Body of pancreas (tissue), 4 donors: ENCODE results near the gene EPC2.

Experiments used
- POLR2A ChIP-seq, 3 donors: fragments of 450-650 bp; IDR thresholded peaks; one replicate each; pipeline ENCODE4 v1.6.1; 2016; ENCODE audit warnings: antibody characterized with exemption in 3 of 3, mild to moderate bottlenecking in 2 of 3
- TF ChIP-seq, protein P1 (sequence below), 7 experiments: fragments of 450-650 bp in 4 of 7; fragments of 200-600 bp in 3 of 7; sonication (generic) in 3 of 7; IDR thresholded peaks; one replicate each; pipeline ENCODE4 v1.5.1; 2016 to 2019; ENCODE audit warnings: antibody characterized with exemption in 7 of 7

GRCh38 chr2:148826791-148827190, 182.2 kb downstream of the EPC2 start:
- TF ChIP-seq, protein P1, sequence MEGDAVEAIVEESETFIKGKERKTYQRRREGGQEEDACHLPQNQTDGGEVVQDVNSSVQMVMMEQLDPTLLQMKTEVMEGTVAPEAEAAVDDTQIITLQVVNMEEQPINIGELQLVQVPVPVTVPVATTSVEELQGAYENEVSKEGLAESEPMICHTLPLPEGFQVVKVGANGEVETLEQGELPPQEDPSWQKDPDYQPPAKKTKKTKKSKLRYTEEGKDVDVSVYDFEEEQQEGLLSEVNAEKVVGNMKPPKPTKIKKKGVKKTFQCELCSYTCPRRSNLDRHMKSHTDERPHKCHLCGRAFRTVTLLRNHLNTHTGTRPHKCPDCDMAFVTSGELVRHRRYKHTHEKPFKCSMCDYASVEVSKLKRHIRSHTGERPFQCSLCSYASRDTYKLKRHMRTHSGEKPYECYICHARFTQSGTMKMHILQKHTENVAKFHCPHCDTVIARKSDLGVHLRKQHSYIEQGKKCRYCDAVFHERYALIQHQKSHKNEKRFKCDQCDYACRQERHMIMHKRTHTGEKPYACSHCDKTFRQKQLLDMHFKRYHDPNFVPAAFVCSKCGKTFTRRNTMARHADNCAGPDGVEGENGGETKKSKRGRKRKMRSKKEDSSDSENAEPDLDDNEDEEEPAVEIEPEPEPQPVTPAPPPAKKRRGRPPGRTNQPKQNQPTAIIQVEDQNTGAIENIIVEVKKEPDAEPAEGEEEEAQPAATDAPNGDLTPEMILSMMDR (IDR thresholded peaks at IDR 0.05) = no peak
- no peak for TF ChIP-seq POLR2A (IDR thresholded peaks at IDR 0.05)
